DND-41 (cell line): ENCODE results near the gene WFDC12.

Experiments
- ATAC-seq: fragments of 200-7000 bp; cut with Tn5 transposase; 3 replicates; pipeline ENCODE4 v1.9.1; 2021; ENCODE audit warnings: low read depth; ENCODE audit not compliant: insufficient read depth
- DNase-seq: peaks from one replicate; pipeline ENCODE4 v3.0.0-alpha.2; 2020
- H2AFZ ChIP-seq: 2 replicates; pipeline ENCODE4 v1.6.0; 2012; ENCODE audit warnings: low read depth, low read length
- H3K27ac ChIP-seq: 2 replicates; pipeline ENCODE4 v1.5.1; 2012; ENCODE audit warnings: low read length, inconsistent platforms
- H3K27me3 ChIP-seq: fragments of 200-600 bp; sonication (generic); 2 replicates; pipeline ENCODE4 v1.6.0; 2012; ENCODE audit warnings: low read length, mild to moderate bottlenecking, inconsistent platforms; ENCODE audit not compliant: insufficient read depth, poor library complexity
- H3K36me3 ChIP-seq: 2 replicates; pipeline ENCODE4 v1.5.1; 2012; ENCODE audit warnings: low read length, inconsistent platforms; ENCODE audit not compliant: insufficient read depth
- H3K4me1 ChIP-seq: 2 replicates; pipeline ENCODE4 v1.5.1; 2012; ENCODE audit warnings: mild to moderate bottlenecking, low read length; ENCODE audit not compliant: insufficient read depth
- H3K4me2 ChIP-seq: 2 replicates; pipeline ENCODE4 v1.6.0; 2012; ENCODE audit warnings: mild to moderate bottlenecking, moderate library complexity, low read length, inconsistent platforms; ENCODE audit not compliant: insufficient read depth
- H3K4me3 ChIP-seq, 2 experiments: fragments of 200-600 bp in 1 of 2; shearing (Covaris generic) in 1 of 2; 2 replicates each; pipeline ENCODE4 v1.5.1; 2012 to 2016; ENCODE audit warnings: inconsistent platforms in 2 of 2, low read length in 2 of 2, mild to moderate bottlenecking in 2 of 2, low read depth in 1 of 2, moderate library complexity in 1 of 2
- H3K79me2 ChIP-seq: 2 replicates; pipeline ENCODE4 v1.6.0; 2012; ENCODE audit warnings: low read length, inconsistent platforms; ENCODE audit not compliant: insufficient read depth
- H3K9ac ChIP-seq: 2 replicates; pipeline ENCODE4 v1.6.0; 2012; ENCODE audit warnings: low read depth, mild to moderate bottlenecking, inconsistent platforms, low read length, moderate library complexity
- H3K9me3 ChIP-seq: 2 replicates; pipeline ENCODE4 v1.5.1; 2012; ENCODE audit warnings: low read length, moderate library complexity, mild to moderate bottlenecking, inconsistent platforms; ENCODE audit not compliant: insufficient read depth, severe bottlenecking
- H4K20me1 ChIP-seq: 2 replicates; pipeline ENCODE4 v1.6.0; 2012; ENCODE audit warnings: low read length; ENCODE audit not compliant: insufficient read depth
- CTCF ChIP-seq: IDR thresholded peaks from 2 replicates; pipeline ENCODE4 v1.5.1; 2012; ENCODE audit warnings: borderline replicate concordance, low read length, moderate library complexity, mild to moderate bottlenecking; ENCODE audit not compliant: poor library complexity, severe bottlenecking; ENCODE audit errors: extremely low read depth
- EZH2 ChIP-seq: IDR thresholded peaks from 3 replicates; pipeline ENCODE4 v1.6.1; 2012; ENCODE audit warnings: borderline replicate concordance, low read depth, mild to moderate bottlenecking, moderate library complexity, low read length, inconsistent platforms; ENCODE audit not compliant: severe bottlenecking

Gene WFDC12

GRCh38 chr20:45085289-45085688 lies 39.0 kb downstream of the WFDC12 start:
- Histone ChIP-seq H4K20me1 (no peaks in the 10 kb centered on the region), H3K79me2 (no peaks in the 10 kb centered on the region), H3K9ac (no peak overlapping the region), H3K27ac (no peak overlapping the region), H3K4me3 (no peak overlapping the region), H3K4me2 (no peak overlapping the region), H3K4me1 (no peaks in the 10 kb centered on the region), H3K36me3 (peaks cover 25% of the 10 kb centered on the region), H3K9me3 (peaks cover 6% of the 10 kb centered on the region), H2AFZ (no peak overlapping the region), H3K27me3 (no peaks in the 10 kb centered on the region)
- TF ChIP-seq CTCF (no peak), EZH2 (no peak)
- ATAC-seq, result no peak
- no peak for DNase-seq

- no peak overlapping the region for H3K4me2 ChIP-seq
- H3K79me2 ChIP-seq, result no peaks in the 10 kb centered on the region
- DNase-seq (no peak), ATAC-seq (no peak)
- peaks cover 6% of the 10 kb centered on the region for H3K9me3 ChIP-seq
- no peak overlapping the region for H3K27ac ChIP-seq
- no peaks in the 10 kb centered on the region for H3K4me1 ChIP-seq
- TF ChIP-seq CTCF (no peak), EZH2 (no peak)
- no peak overlapping the region for H3K4me3 ChIP-seq
- no peaks in the 10 kb centered on the region for H3K27me3 ChIP-seq
- no peak overlapping the region for H3K9ac ChIP-seq
- no peak overlapping the region for H2AFZ ChIP-seq
- H3K36me3 ChIP-seq, result peaks cover 38% of the 10 kb centered on the region
- H4K20me1 ChIP-seq, result no peaks in the 10 kb centered on the region
Observed at GRCh38 chr20:45083127-45083526, 41.1 kb downstream of the WFDC12 start.

- peaks cover 43% of the 10 kb centered on the region for H3K36me3 ChIP-seq
- H3K9me3 ChIP-seq, result peaks cover 6% of the 10 kb centered on the region
- H3K4me2 ChIP-seq, result no peak overlapping the region
- DNase-seq, result no peak
- ATAC-seq, result no peak
- H2AFZ ChIP-seq, result no peak overlapping the region
- no peaks in the 10 kb centered on the region for H3K27me3 ChIP-seq
- TF ChIP-seq EZH2 (no peak), CTCF (no peak)
- H3K4me3 ChIP-seq, result no peak overlapping the region
- H4K20me1 ChIP-seq, result no peaks in the 10 kb centered on the region
- no peak overlapping the region for H3K27ac ChIP-seq
- H3K4me1 ChIP-seq, result no peaks in the 10 kb centered on the region
- no peak overlapping the region for H3K9ac ChIP-seq
- H3K79me2 ChIP-seq, result no peaks in the 10 kb centered on the region
Observed at GRCh38 chr20:45082468-45082867, 41.8 kb downstream of the WFDC12 start.

GRCh38 chr20:45080867-45081624 lies 43.2 kb downstream of the WFDC12 start:
- Histone ChIP-seq H3K4me1 (no peaks in the 10 kb centered on the region), H3K9ac (no peak overlapping the region), H3K4me3 (no peak overlapping the region), H2AFZ (no peak overlapping the region), H3K27ac (no peak overlapping the region), H3K4me2 (no peak overlapping the region), H4K20me1 (no peaks in the 10 kb centered on the region), H3K9me3 (peaks cover 6% of the 10 kb centered on the region), H3K36me3 (peaks cover 57% of the 10 kb centered on the region), H3K27me3 (no peaks in the 10 kb centered on the region), H3K79me2 (no peaks in the 10 kb centered on the region)
- ATAC-seq, result 0 out of 3 replicates have a peak, but pooled peaks have one; percentile 44
- TF ChIP-seq EZH2 (no peak), CTCF (peak; percentile 52)
- no peak for DNase-seq
